Thymus (tissue), 11 donors: ENCODE results near the gene KRT82. TPM values are rescaled to one million over a fixed set of nuclear protein-coding genes. Genes with fewer than 3 reads are reported as not detected.

ENCODE experiments used
- DNase-seq, 9 donors: peaks; one replicate each; pipeline ENCODE4 v3.0.0-alpha.2; 2013; ENCODE audit warnings: low spot score in 9 of 9, low read depth in 6 of 9, missing footprints in 1 of 9
- H3K27ac ChIP-seq, 2 donors: one replicate each; pipeline ENCODE4 v1.5.1; 2013; ENCODE audit warnings: control low read depth in 1 of 2, low read depth in 1 of 2, low read length in 1 of 2, mild to moderate bottlenecking in 1 of 2, moderate library complexity in 1 of 2
- H3K27me3 ChIP-seq, 2 donors: one replicate each; pipeline ENCODE4 v1.5.1; 2013; ENCODE audit warnings: low read length in 1 of 2; ENCODE audit not compliant: control insufficient read depth in 2 of 2, insufficient read depth in 1 of 2
- H3K36me3 ChIP-seq, 2 donors: one replicate each; pipeline ENCODE4 v1.5.1; 2013; ENCODE audit warnings: low read length in 1 of 2, mild to moderate bottlenecking in 1 of 2, moderate library complexity in 1 of 2; ENCODE audit not compliant: control insufficient read depth in 2 of 2, insufficient read depth in 2 of 2
- H3K4me1 ChIP-seq, 2 donors: one replicate each; pipeline ENCODE4 v1.5.1; 2013; ENCODE audit warnings: low read length in 2 of 2; ENCODE audit not compliant: control insufficient read depth in 2 of 2, insufficient read depth in 2 of 2
- H3K4me3 ChIP-seq, 2 donors: one replicate each; pipeline ENCODE4 v1.5.1; 2013; ENCODE audit warnings: low read length in 2 of 2, control low read depth in 1 of 2, mild to moderate bottlenecking in 1 of 2
- H3K9me3 ChIP-seq, 2 donors: one replicate each; pipeline ENCODE4 v1.5.1; 2013; ENCODE audit warnings: low read length in 1 of 2, mild to moderate bottlenecking in 1 of 2; ENCODE audit not compliant: control insufficient read depth in 2 of 2, insufficient read depth in 1 of 2
- WGBS: extraction: QIAGEN DNeasy Blood & Tissue Kit; methylation state at CpG from one replicate; pipeline ENCODE4 v1.1.7; 2013; 5-methylcytosine and 5-hydroxymethylcytosine counted together
- polyA plus RNA-seq: library from polyadenylated mRNA; stranded (reverse); fragments of 200-250 nt; gene quantifications from one replicate; pipeline ENCODE4 v1.2.3, GENCODE V29; 2013
- total RNA-seq: library from RNA; stranded (reverse); fragments of 120-200 nt; gene quantifications from one replicate; pipeline ENCODE4 v1.2.4, GENCODE V29; 2013
- donor health status: healthy.

Gene KRT82
- total and polyA plus RNA-seq, 2 donors = 0.05 to 0.34 TPM

DNA sequence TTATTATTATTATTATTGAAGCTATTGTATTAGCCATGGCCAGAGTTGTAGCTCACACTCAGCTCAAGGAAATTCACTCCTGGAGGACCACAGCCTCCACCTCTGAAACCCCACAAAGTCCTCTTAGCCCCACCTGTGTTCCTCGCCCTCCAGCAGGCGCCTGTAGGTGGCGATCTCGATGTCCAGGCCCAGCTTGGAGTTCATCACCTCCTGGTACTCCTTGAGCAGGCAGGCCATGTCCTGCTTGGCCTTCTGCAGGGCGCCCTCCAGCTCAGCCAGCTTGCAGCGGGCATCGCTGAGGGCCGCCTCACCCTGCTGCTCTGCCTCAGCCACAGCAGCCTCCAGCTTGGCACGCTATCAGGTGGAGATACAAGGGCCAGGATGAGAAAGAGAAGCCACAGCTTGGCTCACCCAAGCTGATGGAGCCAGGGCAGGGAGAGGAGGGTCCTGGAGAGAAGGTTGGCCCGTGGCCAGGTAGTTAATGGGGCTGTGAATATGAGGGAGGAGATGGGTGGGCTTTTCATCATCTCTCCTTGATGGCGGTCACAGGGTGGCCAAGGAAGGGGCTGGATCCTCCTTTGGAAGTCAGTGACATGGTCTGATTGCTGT, 43.9 kb downstream of the KRT82 start:
- DNase-seq = no peak
- WGBS = 94% methylated on average over 11 of the region's 11 CpGs

DNA sequence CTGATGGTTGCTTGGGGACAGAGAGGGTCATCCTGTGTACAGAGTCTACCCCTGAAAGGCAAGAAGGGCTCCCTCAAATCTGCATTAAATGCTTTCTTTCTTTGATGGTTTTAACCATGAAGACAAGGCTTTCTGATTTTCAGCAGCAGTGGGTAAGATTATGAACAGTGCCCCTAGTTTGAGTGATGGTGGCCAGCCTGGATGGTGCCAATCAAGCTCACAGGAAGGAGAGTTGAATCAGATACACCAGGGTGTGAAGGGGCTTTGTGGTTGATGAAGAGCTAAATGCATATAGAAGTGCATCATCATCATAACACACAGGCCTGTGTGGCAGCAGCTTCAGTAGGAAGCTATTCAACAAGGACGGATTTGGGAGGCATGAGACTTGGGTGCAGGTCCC, 44.6 kb downstream of the KRT82 start:
- H3K27ac ChIP-seq = no peak overlapping the region
- DNase-seq = no peak
- WGBS = 95% methylated on average over 1 of the region's 1 CpG
- no peaks in the 10 kb centered on the region for H3K36me3 ChIP-seq
- H3K9me3 ChIP-seq = no peaks in the 10 kb centered on the region
- H3K4me1 ChIP-seq = peaks cover 0 to 22% of the 10 kb centered on the region in 2 donors
- H3K4me3 ChIP-seq = no peak overlapping the region
- H3K27me3 ChIP-seq = peaks cover 0 to 2% of the 10 kb centered on the region in 2 donors

More for the DNA sequence above, 43.9 kb downstream of the KRT82 start:
- Histone ChIP-seq H3K36me3 (no peaks in the 10 kb centered on the region), H3K27me3 (peaks cover 0 to 7% of the 10 kb centered on the region in 2 donors), H3K4me1 (peaks cover 0 to 22% of the 10 kb centered on the region in 2 donors), H3K9me3 (no peaks in the 10 kb centered on the region), H3K4me3 (no peak overlapping the region), H3K27ac (no peak overlapping the region)

DNA sequence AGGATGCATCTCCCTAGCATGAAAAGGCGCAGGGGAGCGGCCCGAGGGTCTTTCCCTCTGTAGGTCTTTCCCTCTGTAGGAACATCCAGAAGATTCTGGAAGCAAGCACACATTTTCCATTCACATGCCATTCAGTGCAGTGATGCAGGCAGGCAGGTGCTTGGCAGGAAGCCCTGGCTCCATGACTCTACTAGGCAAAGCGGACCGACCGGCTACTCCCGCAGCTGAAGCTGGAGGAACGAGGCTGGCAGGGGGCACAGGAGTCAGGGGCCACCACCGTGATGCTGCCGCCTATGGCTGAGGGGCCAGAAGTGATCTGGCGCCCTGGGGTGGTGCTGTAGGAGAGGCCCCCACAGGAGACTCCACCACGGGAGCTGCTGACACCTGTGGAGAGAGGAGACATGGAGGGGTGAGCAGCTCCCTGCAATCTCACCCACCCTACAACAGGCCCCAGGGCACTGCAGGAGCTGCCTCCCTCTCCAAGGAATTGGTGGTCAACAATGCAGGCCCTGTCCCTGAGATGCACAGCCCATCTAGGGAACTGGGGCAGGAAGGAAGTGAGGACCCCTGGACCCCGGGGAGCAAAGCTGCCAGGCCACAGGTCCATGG, 45.4 kb downstream of the KRT82 start:
- Histone ChIP-seq H3K27ac (no peak overlapping the region), H3K4me3 (no peak overlapping the region)

GRCh38 chr12:52360106-52360662, 46.0 kb downstream of the KRT82 start:
- DNase-seq = no peak
- Histone ChIP-seq H3K27ac (no peak overlapping the region), H3K27me3 (peaks cover 0 to 2% of the 10 kb centered on the region in 2 donors), H3K36me3 (no peaks in the 10 kb centered on the region), H3K4me1 (peaks cover 0 to 22% of the 10 kb centered on the region in 2 donors), H3K9me3 (no peaks in the 10 kb centered on the region), H3K4me3 (no peak overlapping the region)
- WGBS = 94% methylated on average over 7 of the region's 7 CpGs

More for the DNA sequence above, 45.4 kb downstream of the KRT82 start:
- H3K4me1 ChIP-seq = peaks cover 0 to 22% of the 10 kb centered on the region in 2 donors
- 90% methylated on average over 13 of the region's 13 CpGs for WGBS
- H3K27me3 ChIP-seq = peaks cover 0 to 2% of the 10 kb centered on the region in 2 donors
- no peaks in the 10 kb centered on the region for H3K36me3 ChIP-seq
- no peaks in the 10 kb centered on the region for H3K9me3 ChIP-seq
- peak in 1 of 9 donors; percentile 10 for DNase-seq

DNA sequence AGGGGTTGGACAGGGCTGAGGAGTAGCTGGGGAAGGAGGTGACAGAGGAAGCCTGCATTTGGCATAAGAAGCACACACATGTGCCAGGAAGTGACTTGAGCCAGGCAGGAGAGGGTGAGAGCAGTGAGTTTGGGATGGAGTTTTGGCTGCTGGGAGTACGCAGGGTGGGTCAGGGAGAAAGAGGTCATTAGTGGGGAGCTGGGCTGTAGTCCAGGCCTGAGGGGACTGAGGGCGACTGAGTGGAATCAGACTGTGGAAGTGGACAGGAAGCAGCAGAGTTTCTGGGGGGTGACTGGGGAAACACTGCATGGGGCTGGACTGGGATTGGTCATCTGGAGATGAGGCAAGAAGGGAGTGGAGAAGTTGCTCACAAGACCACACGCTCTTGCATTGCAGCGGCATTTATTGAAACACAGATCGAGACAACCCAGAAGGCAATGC, 46.5 kb downstream of the KRT82 start:
- H3K27ac ChIP-seq = no peak overlapping the region
- no peaks in the 10 kb centered on the region for H3K9me3 ChIP-seq
- no peaks in the 10 kb centered on the region for H3K36me3 ChIP-seq
- H3K27me3 ChIP-seq = no peaks in the 10 kb centered on the region
- WGBS = 95% methylated on average over 5 of the region's 5 CpGs
- H3K4me3 ChIP-seq = no peak overlapping the region
- H3K4me1 ChIP-seq = peaks cover 0 to 22% of the 10 kb centered on the region in 2 donors
- DNase-seq = no peak

- no peaks in the 10 kb centered on the region for H3K36me3 ChIP-seq
- WGBS = 48% methylated on average over 5 of the region's 5 CpGs
- no peak overlapping the region for H3K4me3 ChIP-seq
- peak overlapping the region in 1 of 2 donors; percentile 19 for H3K27ac ChIP-seq
- peaks cover 0 to 22% of the 10 kb centered on the region in 2 donors for H3K4me1 ChIP-seq
- peaks cover 0 to 1% of the 10 kb centered on the region in 2 donors for H3K27me3 ChIP-seq
- H3K9me3 ChIP-seq = no peaks in the 10 kb centered on the region
- peak in 2 of 9 donors; percentile 31 to 61 for DNase-seq
These were observed 47.4 kb downstream of the KRT82 start for GRCh38 chr12:52358575-52359350.

- no peaks in the 10 kb centered on the region for H3K36me3 ChIP-seq
- H3K4me1 ChIP-seq = peaks cover 0 to 25% of the 10 kb centered on the region in 2 donors
- peaks cover 0 to 2% of the 10 kb centered on the region in 2 donors for H3K27me3 ChIP-seq
- no peak overlapping the region for H3K4me3 ChIP-seq
- no peaks in the 10 kb centered on the region for H3K9me3 ChIP-seq
- H3K27ac ChIP-seq = no peak overlapping the region
- WGBS = 95% methylated on average over 20 of the region's 20 CpGs
- no peak for DNase-seq
These were observed 49.2 kb downstream of the KRT82 start for GRCh38 chr12:52356762-52357580.

GRCh38 chr12:52356031-52356761, 49.9 kb downstream of the KRT82 start:
- 96% methylated on average over 56 of the region's 56 CpGs for WGBS
- H3K9me3 ChIP-seq = no peaks in the 10 kb centered on the region
- H3K27ac ChIP-seq = no peak overlapping the region
- H3K4me3 ChIP-seq = no peak overlapping the region
- peaks cover 0 to 26% of the 10 kb centered on the region in 2 donors for H3K4me1 ChIP-seq
- H3K36me3 ChIP-seq = no peaks in the 10 kb centered on the region
- no peak for DNase-seq
- peaks cover 0 to 2% of the 10 kb centered on the region in 2 donors for H3K27me3 ChIP-seq
